Breast epithelium (tissue), 4 donors: ENCODE data around the gene ACOX3. TPM values are rescaled to one million over a fixed set of nuclear protein-coding genes. Genes with fewer than 3 reads are reported as not detected.
A peak's percentile ranks its signal among the peaks of the same experiment; 100 is the strongest.

Experiments
- DNase-seq, 2 donors: peaks; one replicate each; pipeline ENCODE4 v3.0.0-alpha.2; 2019; ENCODE audit warnings: low spot score in 2 of 2
- H3K27ac ChIP-seq, 2 donors: fragments of 200-600 bp; sonication (generic) in 1 of 2; one replicate each; pipeline ENCODE4 v1.5.1; 2016 to 2019; ENCODE audit warnings: mild to moderate bottlenecking in 1 of 2
- H3K27me3 ChIP-seq, 2 donors: fragments of 200-600 bp; sonication (generic) in 1 of 2; one replicate each; pipeline versions ENCODE4 v1.5.1 to v1.6.0; 2017 to 2019; ENCODE audit warnings: control low read depth in 1 of 2, mild to moderate bottlenecking in 1 of 2
- H3K36me3 ChIP-seq: fragments of 200-600 bp; one replicate; pipeline ENCODE4 v1.5.1; 2019
- H3K4me1 ChIP-seq, 2 donors: fragments of 200-600 bp; sonication (generic); one replicate each; pipeline ENCODE4 v1.5.1; 2016 to 2019; ENCODE audit warnings: control low read depth in 1 of 2
- H3K4me3 ChIP-seq, 3 donors: fragments of 200-600 bp; sonication (generic); 1 replicate in 2 of 3; 2 replicates in 1 of 3; pipeline ENCODE4 v1.5.1; 2016 to 2019; ENCODE audit warnings: mild to moderate bottlenecking in 3 of 3, moderate library complexity in 2 of 3
- H3K9me3 ChIP-seq, 2 donors: fragments of 200-600 bp; sonication (generic) in 1 of 2; one replicate each; pipeline ENCODE4 v1.5.1; 2016 to 2019; ENCODE audit warnings: control low read depth in 1 of 2
- CTCF ChIP-seq, 3 donors: fragments of 450-650 bp; IDR thresholded peaks; one replicate each; pipeline ENCODE4 v1.5.1; 2016 to 2017; ENCODE audit warnings: antibody characterized with exemption in 3 of 3, mild to moderate bottlenecking in 3 of 3, moderate library complexity in 3 of 3
- POLR2A ChIP-seq: fragments of 450-650 bp; IDR thresholded peaks from one replicate; pipeline ENCODE4 v1.6.1; 2016; ENCODE audit warnings: antibody characterized with exemption, mild to moderate bottlenecking, moderate library complexity
- POLR2AphosphoS5 ChIP-seq, 3 donors: sonication (generic); formaldehyde crosslinking; IDR thresholded peaks; one replicate each; pipeline ENCODE4 v1.6.1; 2017; ENCODE audit warnings: antibody characterized with exemption in 3 of 3
- intact Hi-C: fragments of 100-400 bp; cut with DNase I; formaldehyde crosslinking; loops from one replicate; pipeline ENCODE4 v1.15.1; 2023; ENCODE audit warnings: low total_unique reads
- total RNA-seq, 3 donors: library from RNA; depleted of rRNA; stranded (reverse); fragments of >200 nt; gene quantifications; one replicate each; pipeline ENCODE4 v1.1.0, GENCODE V29; 2016

Gene ACOX3
- total RNA-seq, 3 donors from 2014 or later: 24.0 to 69.4 (median 47.9) TPM

- no peak for DNase-seq
- intact Hi-C loops: no loop called here
- no peak for TF ChIP-seq POLR2AphosphoS5 (IDR thresholded peaks at IDR 0.05)
- TF ChIP-seq CTCF (IDR thresholded peaks at IDR 0.05): no peak
- TF ChIP-seq POLR2A: no peak
- Histone ChIP-seq H3K36me3 (no peaks in the 10 kb centered on the region), H3K4me3 (no peak overlapping the region), H3K27me3 (no peaks in the 10 kb centered on the region), H3K27ac (no peak overlapping the region), H3K4me1 (no peaks in the 10 kb centered on the region), H3K9me3 (no peaks in the 10 kb centered on the region)
These were observed 96.1 kb downstream of the ACOX3 start for GRCh38 chr4:8344377-8344776.

- no peaks in the 10 kb centered on the region for H3K9me3 ChIP-seq
- intact Hi-C loops: loop anchor here (2.0 kb wide), 1 partner anchor 65 kb away; no protein-coding TSS in a partner anchor
- H3K27ac ChIP-seq: peak overlapping the region in 1 of 2 donors; percentile 52
- DNase-seq: no peak
- H3K4me3 ChIP-seq: no peak overlapping the region
- no peak for TF ChIP-seq POLR2AphosphoS5 (IDR thresholded peaks at IDR 0.05)
- TF ChIP-seq POLR2A: no peak
- no peak for TF ChIP-seq CTCF (IDR thresholded peaks at IDR 0.05)
- H3K4me1 ChIP-seq: no peaks in the 10 kb centered on the region
- no peaks in the 10 kb centered on the region for H3K27me3 ChIP-seq
- H3K36me3 ChIP-seq: no peaks in the 10 kb centered on the region
These were observed 96.6 kb downstream of the ACOX3 start for GRCh38 chr4:8343967-8344331.

GRCh38 chr4:8343262-8343966, 97.1 kb downstream of the ACOX3 start:
- H3K27me3 ChIP-seq: no peaks in the 10 kb centered on the region
- H3K9me3 ChIP-seq: no peaks in the 10 kb centered on the region
- intact Hi-C loops: loop anchor here (2.0 kb wide), 1 partner anchor 65 kb away; no protein-coding TSS in a partner anchor
- H3K4me3 ChIP-seq: no peak overlapping the region
- H3K4me1 ChIP-seq: no peaks in the 10 kb centered on the region
- peak overlapping the region in 1 of 2 donors; percentile 52 for H3K27ac ChIP-seq
- no peak for TF ChIP-seq POLR2AphosphoS5 (IDR thresholded peaks at IDR 0.05)
- TF ChIP-seq POLR2A: no peak
- no peak for TF ChIP-seq CTCF (IDR thresholded peaks at IDR 0.05)
- no peak for DNase-seq
- H3K36me3 ChIP-seq: no peaks in the 10 kb centered on the region

- H3K27ac ChIP-seq: peak overlapping the region in 1 of 2 donors; percentile 52
- no peaks in the 10 kb centered on the region for H3K27me3 ChIP-seq
These were observed 97.8 kb downstream of the ACOX3 start for GRCh38 chr4:8342651-8343261.

More at GRCh38 chr4:8342651-8343261, 97.8 kb downstream of the ACOX3 start:
- no peaks in the 10 kb centered on the region for H3K36me3 ChIP-seq
- no peak for DNase-seq
- intact Hi-C loops: loop anchor here (2.0 kb wide), 1 partner anchor 64 kb away; no protein-coding TSS in a partner anchor
- no peaks in the 10 kb centered on the region for H3K4me1 ChIP-seq
- TF ChIP-seq POLR2AphosphoS5 (IDR thresholded peaks at IDR 0.05): no peak
- no peak for TF ChIP-seq POLR2A
- no peak for TF ChIP-seq CTCF (IDR thresholded peaks at IDR 0.05)
- no peaks in the 10 kb centered on the region for H3K9me3 ChIP-seq
- H3K4me3 ChIP-seq: no peak overlapping the region
